Measurements from ENCODE around the gene NTF3. TPM values are rescaled to one million over a fixed set of nuclear protein-coding genes. Genes with fewer than 3 reads are reported as not detected.

The NTF3 gene
- total RNA-seq, 4 donors from 2014 or later = 0.42 to 2.2 (median 2.1) TPM

GRCh38 chr12:5451251-5451650 is 19.3 kb downstream of the NTF3 start:
- 77 to 88% methylated on average over 1 of the region's 1 CpG for WGBS, 2 donors
- no peak for TF ChIP-seq POLR2A (IDR thresholded peaks at IDR 0.05)
- no peak for TF ChIP-seq CTCF (IDR thresholded peaks at IDR 0.05)
- DNase-seq (ENCODE audit: low spot score in 2 of 2) = no peak
- intact Hi-C loops (cut with DNase I; ENCODE audit: low total_unique reads) = no loop called here
- H3K4me3 ChIP-seq (ENCODE audit: low read depth, poor library complexity, severe bottlenecking) = no peak overlapping the region

- no peak for TF ChIP-seq CTCF (IDR thresholded peaks at IDR 0.05)
- H3K4me3 ChIP-seq (ENCODE audit: low read depth, poor library complexity, severe bottlenecking) = no peak overlapping the region
- intact Hi-C loops (cut with DNase I; ENCODE audit: low total_unique reads) = no loop called here
Observed at GRCh38 chr12:5452569-5452968, 20.7 kb downstream of the NTF3 start.

GRCh38 chr12:5453466-5453865 is 21.6 kb downstream of the NTF3 start:
- DNase-seq (ENCODE audit: low spot score in 2 of 2) = no peak
- no peak for TF ChIP-seq CTCF (IDR thresholded peaks at IDR 0.05)
- no peak for TF ChIP-seq POLR2A (IDR thresholded peaks at IDR 0.05)
- no peak overlapping the region for H3K4me3 ChIP-seq (ENCODE audit: low read depth, poor library complexity, severe bottlenecking)
- intact Hi-C loops (cut with DNase I; ENCODE audit: low total_unique reads) = no loop called here
- WGBS, 2 donors = 61 to 76% methylated on average over 5 of the region's 5 CpGs

More at GRCh38 chr12:5452569-5452968, 20.7 kb downstream of the NTF3 start:
- DNase-seq (ENCODE audit: low spot score in 2 of 2) = no peak
- WGBS, 2 donors = 92 to 95% methylated on average over 9 of the region's 9 CpGs

- intact Hi-C loops (cut with DNase I; ENCODE audit: low total_unique reads) = no loop called here
- TF ChIP-seq CTCF (IDR thresholded peaks at IDR 0.05) = no peak
- TF ChIP-seq POLR2A (IDR thresholded peaks at IDR 0.05) = no peak
- 65 to 87% methylated on average over 11 of the region's 11 CpGs for WGBS, 2 donors
- H3K4me3 ChIP-seq (ENCODE audit: low read depth, poor library complexity, severe bottlenecking) = no peak overlapping the region
- DNase-seq (ENCODE audit: low spot score in 2 of 2) = no peak
Observed at GRCh38 chr12:5455045-5455444, 23.1 kb downstream of the NTF3 start.

GRCh38 chr12:5456030-5456429 is 24.1 kb downstream of the NTF3 start:
- H3K4me3 ChIP-seq (ENCODE audit: low read depth, poor library complexity, severe bottlenecking) = no peak overlapping the region
- intact Hi-C loops (cut with DNase I; ENCODE audit: low total_unique reads) = no loop called here
- 80 to 88% methylated on average over 6 of the region's 6 CpGs for WGBS, 2 donors
- TF ChIP-seq POLR2A (IDR thresholded peaks at IDR 0.05) (no peak), CTCF (IDR thresholded peaks at IDR 0.05) (no peak)
- no peak for DNase-seq (ENCODE audit: low spot score in 2 of 2)

GRCh38 chr12:5456906-5457305 is 25.0 kb downstream of the NTF3 start:
- DNase-seq (ENCODE audit: low spot score in 2 of 2) = no peak
- 58 to 62% methylated on average over 8 of the region's 8 CpGs for WGBS, 2 donors
- TF ChIP-seq CTCF (IDR thresholded peaks at IDR 0.05) (no peak), POLR2A (IDR thresholded peaks at IDR 0.05) (no peak)
- no peak overlapping the region for H3K4me3 ChIP-seq (ENCODE audit: low read depth, poor library complexity, severe bottlenecking)
- intact Hi-C loops (cut with DNase I; ENCODE audit: low total_unique reads) = no loop called here

Measured in lower leg skin (tissue), 4 donors.